Neural cell (in vitro differentiated cells): Measurements from ENCODE around the gene MGAT5B.

Experiments
- EP300 ChIP-seq: fragments of 450-650 bp; conservative IDR thresholded peaks from 2 replicates; pipeline ENCODE4 v1.6.1; 2014; ENCODE audit warnings: antibody characterized with exemption, mild to moderate bottlenecking, moderate library complexity; ENCODE audit not compliant: poor library complexity, severe bottlenecking
- EZH2 ChIP-seq: fragments of 200-600, 300-800 bp; shearing (Covaris generic), sonication (generic); IDR thresholded peaks from 2 replicates; pipeline ENCODE4 v1.6.1; 2014; ENCODE audit warnings: antibody characterized with exemption, low read length, borderline replicate concordance, mild to moderate bottlenecking; ENCODE audit not compliant: insufficient read depth, poor library complexity, severe bottlenecking
- MXI1 ChIP-seq: fragments of 450-650 bp; conservative IDR thresholded peaks from 2 replicates; pipeline ENCODE4 v1.6.1; 2014; ENCODE audit warnings: antibody characterized with exemption, mild to moderate bottlenecking; ENCODE audit not compliant: poor library complexity, severe bottlenecking
- POLR2AphosphoS5 ChIP-seq: IDR thresholded peaks from 2 replicates; pipeline ENCODE4 v1.6.1; 2012
- RAD21 ChIP-seq: fragments of 450-650 bp; conservative IDR thresholded peaks from 2 replicates; pipeline ENCODE4 v1.6.1; 2014; ENCODE audit warnings: antibody characterized with exemption, mild to moderate bottlenecking, moderate library complexity
- SMC3 ChIP-seq: fragments of 450-650 bp; conservative IDR thresholded peaks from 2 replicates; pipeline ENCODE4 v1.6.1; 2014; ENCODE audit warnings: antibody characterized with exemption, mild to moderate bottlenecking, moderate library complexity; ENCODE audit not compliant: poor library complexity
- TAF1 ChIP-seq: IDR thresholded peaks from 2 replicates; pipeline ENCODE4 v1.6.1; 2012; ENCODE audit warnings: low read depth
- TF ChIP-seq, protein P1 (sequence below): fragments of 450-650 bp; IDR thresholded peaks from 2 replicates; pipeline ENCODE4 v1.5.1; 2014; ENCODE audit warnings: antibody characterized with exemption, mild to moderate bottlenecking, moderate library complexity; ENCODE audit not compliant: poor library complexity, severe bottlenecking
- TF ChIP-seq, protein P2 (sequence below): IDR thresholded peaks from 2 replicates; pipeline ENCODE4 v1.6.1; 2012; ENCODE audit warnings: borderline replicate concordance

DNA sequence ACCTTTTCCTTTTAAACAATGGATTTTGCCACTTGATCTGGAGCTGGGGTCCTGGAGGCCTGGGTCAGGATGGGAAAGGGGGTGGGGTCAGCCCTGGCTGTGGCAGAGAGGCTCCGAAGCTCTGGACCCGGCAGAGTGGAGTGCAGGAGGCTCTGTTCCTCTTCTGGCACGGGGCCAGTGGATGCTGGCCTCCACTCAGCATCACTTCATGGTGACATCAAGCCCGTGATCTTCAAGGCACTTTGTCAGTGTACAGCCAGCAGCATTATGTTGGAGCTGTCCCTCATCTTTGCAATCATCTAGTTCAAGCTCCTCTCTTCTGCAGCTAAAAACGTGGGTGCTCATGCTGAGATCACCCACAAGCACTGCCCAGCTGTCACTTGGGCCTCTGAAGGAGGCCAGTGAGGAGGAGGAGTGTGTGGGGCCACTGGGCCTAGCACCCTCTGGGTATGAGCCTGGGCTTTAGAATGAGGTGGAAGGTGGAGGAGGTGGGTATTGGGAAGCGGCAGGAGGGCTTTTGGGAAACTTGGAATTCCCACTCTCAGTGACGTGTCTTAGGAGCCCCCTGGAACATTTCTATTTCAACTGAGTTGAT lies 45.9 kb upstream of the MGAT5B start:
- TF ChIP-seq, protein P1, sequence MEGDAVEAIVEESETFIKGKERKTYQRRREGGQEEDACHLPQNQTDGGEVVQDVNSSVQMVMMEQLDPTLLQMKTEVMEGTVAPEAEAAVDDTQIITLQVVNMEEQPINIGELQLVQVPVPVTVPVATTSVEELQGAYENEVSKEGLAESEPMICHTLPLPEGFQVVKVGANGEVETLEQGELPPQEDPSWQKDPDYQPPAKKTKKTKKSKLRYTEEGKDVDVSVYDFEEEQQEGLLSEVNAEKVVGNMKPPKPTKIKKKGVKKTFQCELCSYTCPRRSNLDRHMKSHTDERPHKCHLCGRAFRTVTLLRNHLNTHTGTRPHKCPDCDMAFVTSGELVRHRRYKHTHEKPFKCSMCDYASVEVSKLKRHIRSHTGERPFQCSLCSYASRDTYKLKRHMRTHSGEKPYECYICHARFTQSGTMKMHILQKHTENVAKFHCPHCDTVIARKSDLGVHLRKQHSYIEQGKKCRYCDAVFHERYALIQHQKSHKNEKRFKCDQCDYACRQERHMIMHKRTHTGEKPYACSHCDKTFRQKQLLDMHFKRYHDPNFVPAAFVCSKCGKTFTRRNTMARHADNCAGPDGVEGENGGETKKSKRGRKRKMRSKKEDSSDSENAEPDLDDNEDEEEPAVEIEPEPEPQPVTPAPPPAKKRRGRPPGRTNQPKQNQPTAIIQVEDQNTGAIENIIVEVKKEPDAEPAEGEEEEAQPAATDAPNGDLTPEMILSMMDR, result no peak
- TF ChIP-seq MXI1 (no peak), POLR2AphosphoS5 (no peak), RAD21 (no peak), EZH2 (no peak), SMC3 (no peak), EP300 (no peak), TAF1 (no peak)
- TF ChIP-seq, protein P2, sequence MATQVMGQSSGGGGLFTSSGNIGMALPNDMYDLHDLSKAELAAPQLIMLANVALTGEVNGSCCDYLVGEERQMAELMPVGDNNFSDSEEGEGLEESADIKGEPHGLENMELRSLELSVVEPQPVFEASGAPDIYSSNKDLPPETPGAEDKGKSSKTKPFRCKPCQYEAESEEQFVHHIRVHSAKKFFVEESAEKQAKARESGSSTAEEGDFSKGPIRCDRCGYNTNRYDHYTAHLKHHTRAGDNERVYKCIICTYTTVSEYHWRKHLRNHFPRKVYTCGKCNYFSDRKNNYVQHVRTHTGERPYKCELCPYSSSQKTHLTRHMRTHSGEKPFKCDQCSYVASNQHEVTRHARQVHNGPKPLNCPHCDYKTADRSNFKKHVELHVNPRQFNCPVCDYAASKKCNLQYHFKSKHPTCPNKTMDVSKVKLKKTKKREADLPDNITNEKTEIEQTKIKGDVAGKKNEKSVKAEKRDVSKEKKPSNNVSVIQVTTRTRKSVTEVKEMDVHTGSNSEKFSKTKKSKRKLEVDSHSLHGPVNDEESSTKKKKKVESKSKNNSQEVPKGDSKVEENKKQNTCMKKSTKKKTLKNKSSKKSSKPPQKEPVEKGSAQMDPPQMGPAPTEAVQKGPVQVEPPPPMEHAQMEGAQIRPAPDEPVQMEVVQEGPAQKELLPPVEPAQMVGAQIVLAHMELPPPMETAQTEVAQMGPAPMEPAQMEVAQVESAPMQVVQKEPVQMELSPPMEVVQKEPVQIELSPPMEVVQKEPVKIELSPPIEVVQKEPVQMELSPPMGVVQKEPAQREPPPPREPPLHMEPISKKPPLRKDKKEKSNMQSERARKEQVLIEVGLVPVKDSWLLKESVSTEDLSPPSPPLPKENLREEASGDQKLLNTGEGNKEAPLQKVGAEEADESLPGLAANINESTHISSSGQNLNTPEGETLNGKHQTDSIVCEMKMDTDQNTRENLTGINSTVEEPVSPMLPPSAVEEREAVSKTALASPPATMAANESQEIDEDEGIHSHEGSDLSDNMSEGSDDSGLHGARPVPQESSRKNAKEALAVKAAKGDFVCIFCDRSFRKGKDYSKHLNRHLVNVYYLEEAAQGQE, result no peak
